ENCODE results near the gene BYSL. TPM values are rescaled to one million over a fixed set of nuclear protein-coding genes. Genes with fewer than 3 reads are reported as not detected.
"Not testable (repeated sequence)": the region's sequence is repeated elsewhere in the genome, so short reads cannot be mapped to it uniquely, and the experiment has no call there.

The BYSL gene
- total RNA-seq, 1 donor from 2014 or later, result 14.8 TPM

- peak in 1 of 2 donors; percentile 68 for DNase-seq (ENCODE audit: low read depth in 2 of 2)
Measured at GRCh38 chr6:41942067-41942851, 21.0 kb downstream of the BYSL start.

- not testable (repeated sequence) for DNase-seq (ENCODE audit: low read depth in 2 of 2)
Measured at GRCh38 chr6:41942882-41943281, 21.6 kb downstream of the BYSL start.

DNA sequence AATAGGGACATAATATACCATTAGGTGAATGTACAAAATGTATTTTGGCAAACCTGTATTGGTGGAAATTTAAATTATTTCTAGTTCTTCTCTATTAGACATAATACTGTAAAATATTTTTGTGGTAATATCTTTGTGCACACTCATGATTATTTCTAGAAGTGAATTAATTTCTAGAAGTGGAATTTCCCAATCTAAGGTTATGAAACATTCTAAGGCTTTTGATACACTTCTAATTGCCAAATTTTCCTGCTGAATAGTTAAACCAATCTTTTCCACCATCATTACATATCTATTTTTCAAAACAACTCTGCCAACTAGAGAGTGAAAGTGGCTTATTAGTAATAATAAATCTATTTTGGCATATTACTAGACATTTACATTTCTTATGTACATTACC is 22.2 kb downstream of the BYSL start:
- no peak for DNase-seq (ENCODE audit: low read depth in 2 of 2)

- DNase-seq (ENCODE audit: low read depth in 2 of 2), result peak; percentile 20 to 76
Measured at GRCh38 chr6:41947581-41948220, 26.4 kb downstream of the BYSL start.

DNA sequence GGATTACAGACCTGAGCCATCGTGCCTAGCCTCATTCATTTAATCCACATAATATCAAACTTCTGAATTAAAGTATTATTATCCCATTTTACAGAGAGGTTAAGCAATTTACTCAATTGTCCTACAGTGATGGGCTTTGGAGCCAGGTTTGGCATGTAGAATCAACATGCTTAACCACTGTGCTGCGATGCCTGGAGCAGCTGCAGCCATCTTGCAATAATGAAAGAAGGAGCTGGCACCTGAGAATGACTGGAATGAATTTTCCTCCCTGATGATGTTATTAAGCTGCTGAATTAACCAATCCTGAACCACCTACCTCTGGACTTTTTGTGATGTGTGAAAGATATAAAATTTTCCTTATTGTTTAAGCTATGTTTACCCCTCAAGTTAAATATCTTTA is 33.4 kb downstream of the BYSL start:
- DNase-seq (ENCODE audit: low read depth in 2 of 2), result no peak

DNA sequence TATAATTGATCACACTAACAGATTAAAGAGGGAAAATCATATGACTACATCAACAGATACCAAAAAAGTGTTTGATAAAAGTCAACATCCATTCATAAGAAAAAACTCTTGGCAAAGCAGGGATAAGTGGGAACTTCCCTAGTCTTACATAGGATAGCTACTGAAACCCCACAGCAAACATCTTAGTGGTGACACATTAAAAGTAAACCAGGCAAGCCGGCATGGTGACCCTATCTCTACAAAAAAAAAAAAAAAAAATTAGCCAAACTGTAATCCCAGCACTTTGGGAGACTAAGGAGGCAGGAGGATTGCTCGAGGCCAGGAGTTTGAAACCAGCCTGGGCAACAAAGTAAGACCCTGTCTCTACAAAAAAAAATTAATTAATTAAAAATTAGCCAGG is 34.1 kb downstream of the BYSL start:
- DNase-seq (ENCODE audit: low read depth in 2 of 2), result no peak

DNA sequence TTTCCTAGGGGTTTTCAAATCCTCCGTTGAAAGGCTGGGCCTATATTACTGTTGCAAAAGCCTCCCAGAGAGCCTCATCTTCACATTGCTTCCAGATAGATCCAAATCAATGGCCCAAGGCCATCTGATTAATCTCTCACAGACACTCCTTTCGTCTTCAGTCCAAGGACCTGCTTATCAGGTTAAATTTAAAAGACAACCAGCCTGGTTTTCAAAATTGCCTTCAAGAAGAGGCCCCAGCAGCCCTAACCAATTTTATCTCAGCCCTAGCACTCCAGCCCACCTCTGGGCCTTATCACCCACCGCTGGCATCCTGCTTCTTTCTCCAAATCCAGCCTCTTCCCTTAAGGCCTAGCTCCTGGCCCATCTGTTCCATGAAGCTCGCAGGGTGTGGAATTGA is 35.8 kb downstream of the BYSL start:
- no peak for DNase-seq (ENCODE audit: low read depth in 2 of 2)

- DNase-seq (ENCODE audit: low read depth in 2 of 2), result no peak
Measured at GRCh38 chr6:41958022-41958856, 36.9 kb downstream of the BYSL start.

GRCh38 chr6:41960028-41960427 is 38.7 kb downstream of the BYSL start:
- no peak for DNase-seq (ENCODE audit: low read depth in 2 of 2)

DNA sequence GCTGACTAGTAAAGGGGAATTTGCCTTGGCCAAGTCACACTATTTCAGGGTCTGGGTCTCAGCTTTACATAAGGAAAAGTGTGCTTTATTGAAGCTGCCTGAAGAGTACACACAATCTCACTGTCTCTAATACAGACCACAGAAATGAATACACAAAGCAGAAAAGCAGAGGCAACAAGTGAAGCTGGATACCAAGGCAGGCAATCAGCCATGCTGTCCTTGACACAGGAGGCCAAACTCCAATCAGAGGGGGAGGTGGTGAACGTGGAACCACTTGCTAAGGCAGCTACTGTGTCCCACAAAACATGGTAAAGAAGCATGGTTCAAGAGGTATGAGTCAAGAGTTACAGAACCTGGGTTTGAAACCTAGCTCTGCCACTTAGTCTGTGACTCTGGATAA is 42.1 kb downstream of the BYSL start:
- no peak for DNase-seq (ENCODE audit: low read depth in 2 of 2)

DNA sequence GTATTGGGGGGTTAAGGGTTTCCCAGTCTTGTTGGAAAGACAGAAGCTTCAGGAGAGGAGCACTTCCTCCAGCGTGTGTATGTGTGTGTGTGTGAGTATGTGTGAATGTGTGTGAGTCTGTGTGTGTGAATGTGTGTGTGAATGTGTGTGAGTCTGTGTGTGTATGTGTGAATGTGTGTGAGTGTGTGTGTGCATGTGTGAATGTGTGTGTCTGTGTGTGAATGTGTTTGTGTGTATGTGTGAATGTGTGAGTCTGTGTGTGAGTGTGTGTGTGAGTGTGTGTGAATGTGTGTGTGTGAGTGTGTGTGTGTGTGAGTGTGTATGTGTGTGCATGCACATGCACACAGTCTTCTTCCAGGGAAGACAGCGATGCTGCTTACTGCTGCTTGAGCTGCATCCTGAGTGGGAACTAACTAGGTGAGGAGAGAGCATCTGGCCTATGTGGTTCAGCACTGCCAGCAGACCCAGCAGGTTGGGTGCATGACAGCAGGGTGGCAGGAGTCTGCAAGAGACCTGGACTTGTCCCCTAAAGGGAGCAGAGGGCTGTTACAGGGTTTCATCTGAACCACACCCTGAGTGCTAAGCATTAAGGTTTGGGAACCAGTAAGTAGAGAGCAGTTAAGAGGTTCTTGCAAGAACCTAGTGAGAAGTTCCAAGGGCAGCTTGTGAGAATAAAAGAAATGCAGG is 43.0 kb downstream of the BYSL start:
- no peak for DNase-seq (ENCODE audit: low read depth in 2 of 2)

DNA sequence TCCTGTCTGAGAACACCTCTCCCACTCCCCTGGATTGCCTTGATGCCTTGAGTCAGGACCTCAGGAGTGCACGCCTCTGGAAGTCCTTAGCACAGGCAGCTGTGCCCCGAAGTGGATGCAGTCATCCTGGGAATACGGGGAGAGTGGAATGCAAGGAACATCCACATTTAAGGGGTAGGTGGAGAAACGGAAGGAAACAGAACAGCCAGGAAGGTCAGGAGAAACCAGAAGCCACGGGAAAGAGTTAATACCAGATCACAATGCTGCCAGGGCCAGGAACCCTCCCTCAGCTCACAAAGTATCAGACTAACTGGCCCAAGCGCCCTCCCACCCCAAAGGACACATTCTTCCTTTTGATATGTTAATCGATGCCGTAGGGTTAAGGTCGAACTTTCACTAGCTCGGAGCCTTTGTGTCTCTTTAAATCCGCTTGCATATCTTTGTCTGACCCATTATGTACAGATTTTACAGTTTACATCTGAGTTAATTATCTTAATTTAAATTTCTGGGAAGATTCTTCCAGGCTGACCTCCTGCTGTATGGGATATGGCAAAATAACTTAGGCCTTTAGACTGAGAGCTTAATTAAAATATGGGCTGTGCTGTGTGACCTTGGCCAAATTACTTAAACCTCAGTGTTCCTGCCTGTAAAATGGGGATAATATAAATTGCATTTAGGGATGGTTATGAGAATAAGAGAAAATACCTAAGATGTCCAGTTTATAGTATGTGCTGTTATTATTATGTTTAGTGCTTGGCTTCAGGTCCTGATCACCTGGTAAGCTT is 44.3 kb downstream of the BYSL start:
- peak in 1 of 2 donors; percentile 42 for DNase-seq (ENCODE audit: low read depth in 2 of 2)

DNA sequence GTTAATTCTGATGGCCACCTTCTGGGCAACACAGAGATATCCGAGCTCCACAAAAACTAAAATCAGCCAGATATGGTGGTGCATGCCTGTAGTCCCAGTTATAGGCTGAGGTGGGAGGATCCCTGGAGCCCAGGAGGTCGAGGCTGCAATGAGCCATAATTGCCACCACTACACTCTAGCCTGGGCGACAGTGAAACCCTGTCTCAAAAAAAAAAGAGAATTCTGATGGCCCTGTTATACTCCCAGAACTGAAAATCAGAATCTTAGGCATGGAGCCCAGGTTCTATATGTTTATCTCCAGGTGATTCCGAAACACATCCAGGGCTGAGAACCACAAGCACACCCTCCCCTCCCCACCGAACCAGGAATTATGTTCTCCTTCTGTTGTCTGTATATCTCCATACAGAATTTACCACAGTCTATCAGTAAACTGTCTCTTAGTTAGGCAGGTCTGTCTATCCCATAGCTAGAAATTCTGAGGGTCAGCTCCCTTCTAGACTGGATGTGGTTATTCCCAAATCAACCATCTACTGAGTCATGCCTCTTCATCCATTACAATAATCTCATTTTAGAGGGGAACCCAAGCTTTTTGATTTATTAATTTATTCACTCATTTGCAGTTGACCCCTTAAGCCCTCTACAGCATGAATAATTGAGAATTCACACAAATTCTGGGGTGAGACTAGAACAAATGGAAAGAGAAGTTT is 45.1 kb downstream of the BYSL start:
- no peak for DNase-seq (ENCODE audit: low read depth in 2 of 2)

- DNase-seq (ENCODE audit: low read depth in 2 of 2), result peak; percentile 22 to 73
Measured at GRCh38 chr6:41966961-41967311, 45.6 kb downstream of the BYSL start.

DNA sequence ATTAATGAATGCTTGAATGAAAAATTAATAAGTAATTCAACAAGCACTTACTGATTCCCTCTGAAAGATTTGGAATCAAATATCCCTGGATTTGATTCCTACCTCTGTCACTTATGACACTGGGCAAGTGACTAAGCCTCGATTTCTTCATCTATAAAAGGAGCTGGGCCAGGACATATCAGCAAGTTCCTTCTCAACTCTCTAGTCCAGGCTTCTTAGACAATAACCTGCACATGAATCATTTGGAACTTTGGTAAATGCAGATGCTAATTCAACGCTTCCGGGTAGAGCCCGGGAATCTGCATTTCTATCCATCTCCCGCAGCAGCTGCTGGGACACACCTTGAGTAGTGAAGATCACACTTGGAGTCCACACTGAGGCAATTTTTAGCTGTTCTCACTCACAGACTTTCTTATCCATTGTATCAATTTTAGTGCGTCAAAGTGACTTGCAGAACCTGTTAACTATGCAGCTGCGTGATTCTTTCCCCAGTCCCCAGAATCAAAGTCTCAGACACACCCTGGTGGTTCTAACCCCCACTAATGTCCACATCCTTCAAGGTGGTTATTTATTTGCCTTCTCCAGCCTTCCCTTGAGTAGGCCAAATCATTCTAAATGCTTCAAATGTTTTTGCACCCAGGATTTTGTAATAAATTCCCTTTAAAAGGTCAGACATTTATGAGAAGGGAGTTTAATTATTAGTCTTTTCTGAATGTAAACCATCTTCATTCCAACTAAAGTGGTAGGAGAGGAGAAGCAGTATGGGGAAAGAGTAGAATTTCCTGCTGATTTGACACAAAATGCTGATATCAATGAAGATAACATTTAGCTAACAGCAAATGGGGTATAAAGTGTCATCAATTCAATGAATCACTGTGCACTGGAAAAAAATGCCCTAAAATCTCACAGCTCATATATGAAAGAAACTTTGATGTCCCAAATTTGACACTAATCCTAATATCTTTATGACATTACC is 46.3 kb downstream of the BYSL start:
- no peak for DNase-seq (ENCODE audit: low read depth in 2 of 2)

DNA sequence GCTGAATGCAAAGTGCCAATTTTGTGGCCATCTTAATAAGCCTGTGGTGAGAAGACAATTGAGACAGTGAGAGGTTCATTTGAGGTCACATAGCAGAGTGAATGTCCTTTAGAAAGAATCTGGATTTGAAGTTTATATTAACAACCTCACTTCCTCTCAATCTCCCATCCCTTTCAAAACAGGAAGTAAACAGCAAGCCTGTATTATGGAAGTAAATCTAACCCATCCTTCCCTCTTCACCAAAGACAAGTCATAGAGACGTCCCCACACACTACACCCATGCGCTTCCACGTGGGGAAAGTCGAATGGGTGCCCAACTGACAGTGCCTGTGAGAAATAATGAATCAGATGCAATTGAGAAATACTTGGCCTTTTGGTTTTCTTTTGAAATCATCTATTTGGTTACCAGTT is 49.1 kb downstream of the BYSL start:
- peak; percentile 16 to 25 for DNase-seq (ENCODE audit: low read depth in 2 of 2)

DNA sequence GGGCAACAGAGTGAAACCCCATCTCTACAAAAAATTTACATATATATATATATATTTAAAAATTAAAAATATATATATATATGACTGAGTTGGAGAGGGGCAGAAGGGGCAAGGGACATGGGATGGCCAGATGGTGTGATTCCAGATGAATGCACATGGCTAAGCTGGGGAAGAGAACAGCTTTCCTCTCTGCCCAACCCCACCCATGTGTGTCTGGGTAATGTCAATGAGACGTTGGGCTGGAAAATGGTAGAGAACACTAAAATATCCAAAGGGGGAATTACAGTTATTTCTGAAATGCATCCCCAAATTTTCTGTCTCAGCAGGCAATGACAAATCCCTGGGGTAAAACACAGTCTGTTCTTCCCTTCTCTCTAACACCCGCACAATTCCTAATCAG is 51.5 kb downstream of the BYSL start:
- DNase-seq (ENCODE audit: low read depth in 2 of 2), result no peak

DNA sequence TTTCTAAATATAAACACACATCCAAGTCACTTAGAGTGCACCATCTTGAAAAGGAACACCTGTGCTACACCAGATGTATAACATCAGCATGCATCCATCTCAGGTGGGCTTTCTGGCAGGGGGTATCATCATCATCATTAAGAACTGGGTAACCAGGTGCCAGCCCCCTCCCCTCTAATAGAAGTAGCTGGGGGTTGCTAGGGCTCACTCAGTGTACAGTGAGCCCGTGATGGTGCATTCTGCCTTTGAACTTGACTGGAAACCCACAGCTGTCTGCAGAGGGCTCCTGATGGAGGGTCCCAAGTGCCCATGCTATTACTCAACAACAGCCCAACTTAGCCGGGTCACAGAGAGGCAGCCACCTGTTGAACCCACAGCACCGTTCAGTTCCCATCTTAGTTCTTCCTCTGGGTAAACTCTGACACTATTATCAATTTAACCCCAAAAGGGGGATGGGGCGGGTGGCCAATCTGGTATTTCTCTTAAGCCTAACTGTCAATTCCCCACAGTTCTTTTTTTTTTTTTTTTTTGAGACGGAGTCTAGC is 53.1 kb downstream of the BYSL start:
- DNase-seq (ENCODE audit: low read depth in 2 of 2), result no peak

- no peak for DNase-seq (ENCODE audit: low read depth in 2 of 2)
Measured at GRCh38 chr6:41975276-41975675, 54.0 kb downstream of the BYSL start.

Measured in dermis microvascular lymphatic vessel endothelial cell (primary cell).